Posterior vena cava (tissue), 2 donors: ENCODE data around the gene RPE. TPM values are rescaled to one million over a fixed set of nuclear protein-coding genes. Genes with fewer than 3 reads are reported as not detected.

Experiments used
- DNase-seq: peaks from one replicate; pipeline ENCODE4 v3.0.0-alpha.2; 2020; ENCODE audit warnings: low spot score
- intact Hi-C, 2 donors: fragments of 100-400 bp; cut with DNase I; formaldehyde crosslinking; loops; one replicate each; pipeline versions ENCODE4 v1.14.1 to v1.14.2; 2022 to 2023
- long read RNA-seq, 2 donors: library from polyadenylated mRNA; unstranded; transcript quantifications; one replicate each; pipeline ENCODE4 v2.0.0, GENCODE V29; 2020 to 2021
- total RNA-seq, 2 donors: library from RNA; stranded (reverse); fragmentation: NEBNext Ultra II Directional; extraction: Animal tissue kit (Norgen Biotek cat#: 25700); gene quantifications; one replicate each; pipeline ENCODE4 v1.2.1, GENCODE V29; 2021
- donor health status: DM: yes; HTN: yes; CAD: no.
- donor health status: DM: yes; HTN: yes; CAD: no.

RPE gene
- total RNA-seq, result 10 to 100 TPM; 40.0 to 47.4 TPM
- long read RNA-seq, donor 1, transcript RPE-202 (6 exons, 2,569 nt), result major isoform, 18 of 22 reads
- long read RNA-seq, donor 1, partial matches to known transcripts, result 0 of 22 reads
- long read RNA-seq, donor 1, other reads (novel, unspliced or antisense), result 3 of 22 reads
- long read RNA-seq, donor 2, transcript RPE-208 (7 exons, 1,128 nt), result minor isoform, 6 of 42 reads
- long read RNA-seq, donor 2, transcript RPE-202 (6 exons, 2,569 nt), result major isoform, 27 of 42 reads
- long read RNA-seq, donor 2, partial matches to known transcripts, result 1 of 42 reads
- long read RNA-seq, donor 2, other reads (novel, unspliced or antisense), result 7 of 42 reads

GRCh38 chr2:210002158-210003157 lies at the start of gene RPE:
Gene RPE, plus strand, starts transcription at chr2:210002638. Its CDS starts 24 bp downstream, at chr2:210002662.
- peak; percentile 99 for DNase-seq
- intact Hi-C loops, result no loop called here

GRCh38 chr2:209956271-209956670 lies 46.2 kb upstream of the RPE start:
- intact Hi-C loops, result no loop called here

GRCh38 chr2:209958016-209958415 lies 44.4 kb upstream of the RPE start:
- no peak for DNase-seq
- intact Hi-C loops, result no loop called here

More at GRCh38 chr2:209956271-209956670, 46.2 kb upstream of the RPE start:
- DNase-seq, result no peak

- intact Hi-C loops, result no loop called here
- no peak for DNase-seq
Measured at GRCh38 chr2:209960045-209960444, 42.4 kb upstream of the RPE start.

- intact Hi-C loops, result no loop called here
- no peak for DNase-seq
Measured at GRCh38 chr2:209960676-209961630, 41.5 kb upstream of the RPE start.

GRCh38 chr2:209965723-209966122 lies 36.7 kb upstream of the RPE start:
- intact Hi-C loops, result no loop called here

GRCh38 chr2:209969692-209970091 lies 32.7 kb upstream of the RPE start:
- intact Hi-C loops, result no loop called here
- no peak for DNase-seq

More at GRCh38 chr2:209965723-209966122, 36.7 kb upstream of the RPE start:
- no peak for DNase-seq

- no peak for DNase-seq
- intact Hi-C loops, result no loop called here
Measured at GRCh38 chr2:209970271-209970670, 32.2 kb upstream of the RPE start.

GRCh38 chr2:209970711-209971110 lies 31.7 kb upstream of the RPE start:
- DNase-seq, result no peak
- intact Hi-C loops, result no loop called here

- intact Hi-C loops, result no loop called here
- DNase-seq, result no peak
Measured at GRCh38 chr2:209973328-209973727, 29.1 kb upstream of the RPE start.

GRCh38 chr2:209974576-209974975 lies 27.9 kb upstream of the RPE start:
- intact Hi-C loops, result no loop called here
- no peak for DNase-seq

- intact Hi-C loops, result loop anchor here (5.0 kb wide), 1 partner anchor 220 kb away; no protein-coding TSS in a partner anchor
- no peak for DNase-seq
Measured at GRCh38 chr2:209976698-209977385, 25.6 kb upstream of the RPE start.

- no peak for DNase-seq
- intact Hi-C loops, result loop anchor here (5.0 kb wide), 1 partner anchor 220 kb away; no protein-coding TSS in a partner anchor
Measured at GRCh38 chr2:209977386-209978239, 24.8 kb upstream of the RPE start.

- intact Hi-C loops, result no loop called here
- DNase-seq, result no peak
Measured at GRCh38 chr2:209984291-209984690, 18.1 kb upstream of the RPE start.

GRCh38 chr2:209985874-209986273 lies 16.6 kb upstream of the RPE start:
- DNase-seq, result no peak
- intact Hi-C loops, result no loop called here

GRCh38 chr2:209986415-209986814 lies 16.0 kb upstream of the RPE start:
- DNase-seq, result no peak
- intact Hi-C loops, result no loop called here

GRCh38 chr2:209988010-209988409 lies 14.4 kb upstream of the RPE start:
- intact Hi-C loops, result no loop called here
- DNase-seq, result no peak

GRCh38 chr2:209990838-209991237 lies 11.6 kb upstream of the RPE start:
- no peak for DNase-seq

More at GRCh38 chr2:209990838-209991237, 11.6 kb upstream of the RPE start:
- intact Hi-C loops, result no loop called here
